Stimulated activated CD4-positive, alpha-beta T cell treated with anti-CD3 and anti-CD28 coated beads, TNF-alpha, amount 100 ng/mL, for 1 hour (primary cell): ENCODE results near the gene NEU4.
"Not testable (repeated sequence)": the region's sequence is repeated elsewhere in the genome, so short reads cannot be mapped to it uniquely, and the experiment has no call there.

Experiments
- DNase-seq, 3 donors: peaks; one replicate each; pipeline ENCODE4 v3.0.0-alpha.2; 2020; ENCODE audit warnings: low read depth in 3 of 3, low spot score in 1 of 3

NEU4 gene

GRCh38 chr2:241812730-241813643 lies 4.0 kb downstream of the NEU4 start:
- DNase-seq: no peak

- DNase-seq: no peak
Observed at GRCh38 chr2:241813644-241814392, 4.8 kb downstream of the NEU4 start.

- no peak for DNase-seq
Observed at GRCh38 chr2:241814393-241814642, 5.3 kb downstream of the NEU4 start.

- no peak for DNase-seq
Observed at GRCh38 chr2:241814643-241815476, 5.9 kb downstream of the NEU4 start.

- no peak for DNase-seq
Observed at GRCh38 chr2:241815477-241816430, 6.8 kb downstream of the NEU4 start.

- no peak for DNase-seq
Observed at GRCh38 chr2:241816431-241817121, 7.6 kb downstream of the NEU4 start.

GRCh38 chr2:241817126-241817820 lies 8.3 kb downstream of the NEU4 start:
- no peak for DNase-seq

- not testable (repeated sequence) for DNase-seq
Observed at GRCh38 chr2:241817821-241818215, 8.8 kb downstream of the NEU4 start.

- no peak for DNase-seq
Observed at GRCh38 chr2:241818229-241818942, 9.4 kb downstream of the NEU4 start.

GRCh38 chr2:241818943-241819270 lies 9.9 kb downstream of the NEU4 start:
- no peak for DNase-seq

- not testable (repeated sequence) for DNase-seq
Observed at GRCh38 chr2:241819947-241820624, 11.1 kb downstream of the NEU4 start.

GRCh38 chr2:241820625-241821384 lies 11.8 kb downstream of the NEU4 start:
- no peak for DNase-seq

- DNase-seq: no peak
Observed at GRCh38 chr2:241821460-241822263, 12.7 kb downstream of the NEU4 start.

GRCh38 chr2:241822264-241822623 lies 13.3 kb downstream of the NEU4 start:
- DNase-seq: no peak

- DNase-seq: not testable (repeated sequence)
Observed at GRCh38 chr2:241823531-241824437, 14.8 kb downstream of the NEU4 start.

- DNase-seq: no peak
Observed at GRCh38 chr2:241827394-241827793, 18.4 kb downstream of the NEU4 start.
